ENCODE data around the gene SELENOO. TPM values are rescaled to one million over a fixed set of nuclear protein-coding genes. Genes with fewer than 3 reads are reported as not detected.

Gene SELENOO, protein sequence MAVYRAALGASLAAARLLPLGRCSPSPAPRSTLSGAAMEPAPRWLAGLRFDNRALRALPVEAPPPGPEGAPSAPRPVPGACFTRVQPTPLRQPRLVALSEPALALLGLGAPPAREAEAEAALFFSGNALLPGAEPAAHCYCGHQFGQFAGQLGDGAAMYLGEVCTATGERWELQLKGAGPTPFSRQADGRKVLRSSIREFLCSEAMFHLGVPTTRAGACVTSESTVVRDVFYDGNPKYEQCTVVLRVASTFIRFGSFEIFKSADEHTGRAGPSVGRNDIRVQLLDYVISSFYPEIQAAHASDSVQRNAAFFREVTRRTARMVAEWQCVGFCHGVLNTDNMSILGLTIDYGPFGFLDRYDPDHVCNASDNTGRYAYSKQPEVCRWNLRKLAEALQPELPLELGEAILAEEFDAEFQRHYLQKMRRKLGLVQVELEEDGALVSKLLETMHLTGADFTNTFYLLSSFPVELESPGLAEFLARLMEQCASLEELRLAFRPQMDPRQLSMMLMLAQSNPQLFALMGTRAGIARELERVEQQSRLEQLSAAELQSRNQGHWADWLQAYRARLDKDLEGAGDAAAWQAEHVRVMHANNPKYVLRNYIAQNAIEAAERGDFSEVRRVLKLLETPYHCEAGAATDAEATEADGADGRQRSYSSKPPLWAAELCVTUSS
- total RNA-seq (10 to 100 TPM; 15.6 to 30.3 TPM), polyA plus RNA-seq (10 to 100 TPM; 21.3 to 26.9 TPM)
- long read RNA-seq, donor 1, partial matches to known transcripts = 20 of 23 reads
- long read RNA-seq, donor 1, other reads (novel, unspliced or antisense) = 0 of 23 reads
- long read RNA-seq, donor 2, partial matches to known transcripts = 7 of 8 reads
- long read RNA-seq, donor 2, other reads (novel, unspliced or antisense) = 0 of 8 reads
- long read RNA-seq, donor 3, partial matches to known transcripts = 8 of 11 reads
- long read RNA-seq, donor 3, other reads (novel, unspliced or antisense) = 0 of 11 reads
- long read RNA-seq, donor 4, partial matches to known transcripts = 8 of 8 reads
- long read RNA-seq, donor 4, other reads (novel, unspliced or antisense) = 0 of 8 reads
- long read RNA-seq, donor 5, partial matches to known transcripts = 15 of 17 reads
- long read RNA-seq, donor 5, other reads (novel, unspliced or antisense) = 0 of 17 reads

DNA sequence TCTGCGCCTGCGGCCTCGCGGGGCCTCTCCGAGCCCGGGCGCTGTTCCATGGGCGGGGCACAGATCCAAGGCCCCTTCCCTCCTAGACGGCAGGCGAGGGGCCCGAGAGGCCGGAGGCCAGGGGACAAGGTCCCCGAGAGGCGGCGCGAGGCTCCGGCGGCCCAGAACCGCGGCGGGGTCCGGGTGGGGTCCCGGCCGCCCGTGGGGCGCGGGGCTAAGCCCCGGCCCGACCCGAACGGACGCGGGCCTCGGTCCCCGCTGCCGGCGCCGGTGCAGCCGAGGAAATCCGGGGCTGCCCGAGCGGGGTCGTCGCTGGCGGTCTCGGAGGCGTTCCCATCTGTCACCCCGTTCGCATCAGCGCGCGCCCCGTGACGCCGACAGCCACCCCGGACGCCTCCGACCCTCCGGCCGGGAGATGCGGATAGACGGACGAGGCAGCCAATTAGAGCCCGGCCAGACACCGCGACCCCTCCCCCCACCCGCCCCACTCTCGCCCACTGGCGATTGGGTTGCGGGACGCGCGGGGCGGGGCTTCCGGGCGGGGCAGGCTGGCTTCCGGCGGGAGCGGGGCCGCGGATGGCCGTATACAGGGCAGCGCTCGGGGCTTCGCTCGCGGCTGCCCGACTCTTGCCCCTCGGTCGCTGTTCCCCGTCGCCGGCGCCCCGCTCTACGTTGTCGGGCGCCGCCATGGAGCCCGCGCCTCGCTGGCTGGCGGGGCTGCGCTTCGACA lies at the start of gene SELENOO:
TSS of gene SELENOO (plus strand) at position 551 of the 730 bp plus-strand sequence. CDS start at position 577, 26 bp downstream.
- H3K4me3 ChIP-seq = peak within 1 kb of the TSS; percentile 91
- H3K4me1 ChIP-seq (ENCODE audit: control insufficient read depth in 5 of 5, insufficient read depth in 5 of 5, low read length in 5 of 5) = peaks cover 0 to 17% (median 0%) of the 10 kb centered on the region in 5 donors
- WGBS, 2 donors = 0% methylated on average over 31 to 105 of the region's 105 CpGs
- H3K27ac ChIP-seq (ENCODE audit: low read depth in 1 of 2, low read length in 1 of 2) = peak within 1 kb of the TSS; percentile 86 to 88
- DNase-seq = peak; percentile 93 to 96 (median 95)
- H3K36me3 ChIP-seq (ENCODE audit: control insufficient read depth in 4 of 4, insufficient read depth in 4 of 4, low read length in 4 of 4) = peaks cover 4 to 32% (median 13%) of the 10 kb centered on the region in 4 donors
- TF ChIP-seq, protein P1, sequence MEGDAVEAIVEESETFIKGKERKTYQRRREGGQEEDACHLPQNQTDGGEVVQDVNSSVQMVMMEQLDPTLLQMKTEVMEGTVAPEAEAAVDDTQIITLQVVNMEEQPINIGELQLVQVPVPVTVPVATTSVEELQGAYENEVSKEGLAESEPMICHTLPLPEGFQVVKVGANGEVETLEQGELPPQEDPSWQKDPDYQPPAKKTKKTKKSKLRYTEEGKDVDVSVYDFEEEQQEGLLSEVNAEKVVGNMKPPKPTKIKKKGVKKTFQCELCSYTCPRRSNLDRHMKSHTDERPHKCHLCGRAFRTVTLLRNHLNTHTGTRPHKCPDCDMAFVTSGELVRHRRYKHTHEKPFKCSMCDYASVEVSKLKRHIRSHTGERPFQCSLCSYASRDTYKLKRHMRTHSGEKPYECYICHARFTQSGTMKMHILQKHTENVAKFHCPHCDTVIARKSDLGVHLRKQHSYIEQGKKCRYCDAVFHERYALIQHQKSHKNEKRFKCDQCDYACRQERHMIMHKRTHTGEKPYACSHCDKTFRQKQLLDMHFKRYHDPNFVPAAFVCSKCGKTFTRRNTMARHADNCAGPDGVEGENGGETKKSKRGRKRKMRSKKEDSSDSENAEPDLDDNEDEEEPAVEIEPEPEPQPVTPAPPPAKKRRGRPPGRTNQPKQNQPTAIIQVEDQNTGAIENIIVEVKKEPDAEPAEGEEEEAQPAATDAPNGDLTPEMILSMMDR (IDR thresholded peaks at IDR 0.05; ENCODE audit: control extremely low read depth, extremely low read depth) = no peak
- ATAC-seq (ENCODE audit: insufficient read depth, low FRiP score) = peak; percentile 97
- no peaks in the 10 kb centered on the region for H3K9me3 ChIP-seq (ENCODE audit: control insufficient read depth in 4 of 4, insufficient read depth in 3 of 4, low read length in 3 of 4)
- H3K27me3 ChIP-seq (ENCODE audit: control insufficient read depth in 3 of 3, insufficient read depth in 3 of 3, low read length in 2 of 3) = no peaks in the 10 kb centered on the region
- H3K9ac ChIP-seq (ENCODE audit: insufficient read depth in 1 of 2, low read length in 2 of 2) = peak within 1 kb of the TSS in 1 of 2 donors; percentile 42

DNA sequence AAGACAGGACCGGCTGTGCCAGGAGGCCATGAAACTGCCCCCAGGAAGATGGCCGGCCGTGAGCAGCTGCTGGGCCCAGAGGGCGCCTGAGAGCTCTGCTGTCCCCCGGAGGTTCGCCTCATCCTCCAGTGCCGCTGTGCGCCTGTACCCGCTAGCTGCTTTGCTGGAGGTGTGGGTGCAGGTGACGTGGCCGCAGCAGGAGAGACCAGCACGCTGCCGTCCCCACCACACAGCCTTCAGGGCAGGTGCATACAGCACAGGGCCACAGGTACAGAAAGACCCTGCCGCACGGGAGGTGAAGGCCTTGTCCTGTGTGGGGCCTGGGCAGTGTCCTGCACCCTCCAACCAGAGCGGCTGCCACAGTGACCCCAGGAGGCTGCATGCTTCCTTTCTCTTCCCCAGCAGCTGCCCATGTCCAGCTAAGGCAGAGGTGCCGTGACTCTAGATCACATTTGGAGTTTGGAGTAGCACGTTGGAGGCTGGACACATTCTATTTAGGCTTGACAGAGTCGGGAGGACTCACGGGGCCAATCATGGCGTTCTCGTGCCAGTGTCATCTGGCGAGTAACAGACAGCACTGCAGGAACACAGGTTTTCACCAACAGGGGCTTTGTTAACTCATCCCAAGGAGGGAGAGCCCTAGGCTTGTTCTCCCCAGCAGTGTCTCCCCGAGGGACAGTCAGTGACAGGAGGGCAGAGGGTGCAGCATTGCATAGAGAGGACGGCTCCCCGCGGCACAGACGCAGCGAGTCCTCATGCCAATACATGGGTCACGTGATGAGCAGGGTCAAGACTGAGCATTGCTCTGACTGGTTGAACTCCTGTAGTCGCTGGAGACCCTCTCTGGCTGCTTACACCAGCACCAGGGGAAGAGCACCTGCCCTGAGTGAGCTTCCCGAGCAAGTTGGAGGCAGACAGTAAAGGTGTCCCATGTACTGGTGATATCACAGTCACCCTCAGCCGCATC lies 49.0 kb upstream of the SELENOO start:
- Histone ChIP-seq H3K4me3 (no peak overlapping the region), H3K9ac (ENCODE audit: insufficient read depth in 1 of 2, low read length in 2 of 2) (no peak overlapping the region), H3K36me3 (ENCODE audit: control insufficient read depth in 4 of 4, insufficient read depth in 4 of 4, low read length in 4 of 4) (peaks cover 0 to 2% (median 0%) of the 10 kb centered on the region in 4 donors), H3K4me1 (ENCODE audit: control insufficient read depth in 5 of 5, insufficient read depth in 5 of 5, low read length in 5 of 5) (peaks cover 0 to 1% (median 0%) of the 10 kb centered on the region in 5 donors), H3K9me3 (ENCODE audit: control insufficient read depth in 4 of 4, insufficient read depth in 3 of 4, low read length in 3 of 4) (no peaks in the 10 kb centered on the region), H3K27ac (ENCODE audit: low read depth in 1 of 2, low read length in 1 of 2) (no peak overlapping the region), H3K27me3 (ENCODE audit: control insufficient read depth in 3 of 3, insufficient read depth in 3 of 3, low read length in 2 of 3) (no peaks in the 10 kb centered on the region)
- DNase-seq (no peak), ATAC-seq (ENCODE audit: insufficient read depth, low FRiP score) (no peak)
- WGBS, 2 donors = 84 to 89% methylated on average over 33 of the region's 33 CpGs
- TF ChIP-seq, protein P1 (IDR thresholded peaks at IDR 0.05; ENCODE audit: control extremely low read depth, extremely low read depth) = no peak

Data from lung (tissue), 16 donors.